Ovary (tissue), 9 donors: Measurements from ENCODE around the gene MTAP. TPM values are rescaled to one million over a fixed set of nuclear protein-coding genes. Genes with fewer than 3 reads are reported as not detected.

ENCODE experiments used
- DNase-seq, 5 donors: peaks; one replicate each; pipeline ENCODE4 v3.0.0-alpha.2; 2019 to 2020
- H3K27ac ChIP-seq, 2 donors: fragments of 200-600 bp; one replicate each; pipeline versions ENCODE4 v1.5.1 to v1.8.0; 2019 to 2022
- H3K27me3 ChIP-seq: fragments of 200-600 bp; one replicate; pipeline ENCODE4 v1.8.0; 2022
- H3K36me3 ChIP-seq: fragments of 200-600 bp; sonication (generic); one replicate; pipeline ENCODE4 v1.5.1; 2019
- H3K4me1 ChIP-seq: one replicate; pipeline ENCODE4 v1.8.1; 2013; ENCODE audit warnings: mild to moderate bottlenecking, moderate library complexity; ENCODE audit not compliant: insufficient read depth
- H3K4me3 ChIP-seq: fragments of 200-600 bp; sonication (generic); one replicate; pipeline ENCODE4 v1.5.1; 2017
- H3K9me3 ChIP-seq, 2 donors: fragments of 200-600 bp in 1 of 2; sonication (generic) in 1 of 2; one replicate each; pipeline versions ENCODE4 v1.5.1 to v1.8.1; 2013 to 2019; ENCODE audit warnings: mild to moderate bottlenecking in 1 of 2, moderate library complexity in 1 of 2
- EP300 ChIP-seq: sonication (generic); formaldehyde crosslinking; IDR thresholded peaks from one replicate; pipeline ENCODE4 v1.6.1; 2017; ENCODE audit warnings: antibody characterized with exemption
- POLR2A ChIP-seq: fragments of 450-650 bp; IDR thresholded peaks from one replicate; pipeline ENCODE4 v1.6.1; 2017; ENCODE audit warnings: antibody characterized with exemption, mild to moderate bottlenecking, moderate library complexity
- WGBS, 3 donors: extraction: QIAGEN DNeasy Blood & Tissue Kit in 1 of 3; methylation state at CpG; one replicate each; pipeline versions ENCODE4 v1.1.5 to v1.1.7; 2013 to 2017; 5-methylcytosine and 5-hydroxymethylcytosine counted together
- intact Hi-C, 4 donors: fragments of 100-400 bp; cut with DNase I; formaldehyde crosslinking; loops; one replicate each; pipeline versions ENCODE4 v1.11.0 to v1.15.1; 2022 to 2023
- polyA plus RNA-seq, 2 donors: library from polyadenylated mRNA; stranded (reverse); fragments of 200-250 nt in 1 of 2; fragments of 350-450 nt in 1 of 2; fragmentation: Illumina TruSeq in 1 of 2; extraction: RNeasy Lipid Tissue Mini Kit (QIAGEN cat#74804) in 1 of 2; gene quantifications; one replicate each; pipeline ENCODE4 v1.2.3, GENCODE V29; 2013 to 2014
- total RNA-seq, 7 donors: library from RNA; depleted of rRNA in 2 of 7; stranded (reverse); fragments of >200 nt in 2 of 7; fragmentation: NEBNext Ultra II Directional in 3 of 7; extraction: Animal tissue kit (Norgen Biotek cat#: 25700) in 3 of 7; gene quantifications; one replicate each; pipeline versions ENCODE4 v1.1.0 to v1.2.4, GENCODE V29; 2016 to 2023
- TF ChIP-seq, protein P1 (sequence below), 3 donors: fragments of 450-650 bp in 2 of 3; fragments of 200-600 bp in 1 of 3; IDR thresholded peaks; one replicate each; pipeline versions ENCODE4 v1.5.1 to v1.8.0; 2016 to 2022; ENCODE audit warnings: antibody characterized with exemption in 3 of 3, mild to moderate bottlenecking in 1 of 3
- donor health status: DM: no; HTN: no; CAD: no; lungs with moderate emphysema.
- donor health status: DM: no; HTN: no; CAD: no.
- donor health status: Bipolar disorder and iron deficiency.
- donor health status: DM: yes; HTN: yes; CAD: no.
- donor health status: DM: no; HTN: no; CAD: no.
- donor health status: DM: yes; HTN: yes; CAD: no.

MTAP gene
- total and polyA plus RNA-seq, 9 donors, result 12.2 to 43.3 (median 34.0) TPM

GRCh38 chr9:21923694-21924093 lies 121.3 kb downstream of the MTAP start:
- WGBS, 3 donors, result 94 to 100% (median 96%) methylated on average over 1 of the region's 1 CpG
- intact Hi-C loops, result no loop called here
- no peaks in the 10 kb centered on the region for H3K9me3 ChIP-seq
- TF ChIP-seq, protein P1, sequence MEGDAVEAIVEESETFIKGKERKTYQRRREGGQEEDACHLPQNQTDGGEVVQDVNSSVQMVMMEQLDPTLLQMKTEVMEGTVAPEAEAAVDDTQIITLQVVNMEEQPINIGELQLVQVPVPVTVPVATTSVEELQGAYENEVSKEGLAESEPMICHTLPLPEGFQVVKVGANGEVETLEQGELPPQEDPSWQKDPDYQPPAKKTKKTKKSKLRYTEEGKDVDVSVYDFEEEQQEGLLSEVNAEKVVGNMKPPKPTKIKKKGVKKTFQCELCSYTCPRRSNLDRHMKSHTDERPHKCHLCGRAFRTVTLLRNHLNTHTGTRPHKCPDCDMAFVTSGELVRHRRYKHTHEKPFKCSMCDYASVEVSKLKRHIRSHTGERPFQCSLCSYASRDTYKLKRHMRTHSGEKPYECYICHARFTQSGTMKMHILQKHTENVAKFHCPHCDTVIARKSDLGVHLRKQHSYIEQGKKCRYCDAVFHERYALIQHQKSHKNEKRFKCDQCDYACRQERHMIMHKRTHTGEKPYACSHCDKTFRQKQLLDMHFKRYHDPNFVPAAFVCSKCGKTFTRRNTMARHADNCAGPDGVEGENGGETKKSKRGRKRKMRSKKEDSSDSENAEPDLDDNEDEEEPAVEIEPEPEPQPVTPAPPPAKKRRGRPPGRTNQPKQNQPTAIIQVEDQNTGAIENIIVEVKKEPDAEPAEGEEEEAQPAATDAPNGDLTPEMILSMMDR (IDR thresholded peaks at IDR 0.05), result no peak
- TF ChIP-seq EP300 (no peak), POLR2A (no peak)
- H3K4me1 ChIP-seq, result no peaks in the 10 kb centered on the region
- H3K36me3 ChIP-seq, result no peaks in the 10 kb centered on the region
- H3K4me3 ChIP-seq, result no peak overlapping the region
- H3K27me3 ChIP-seq, result no peaks in the 10 kb centered on the region
- H3K27ac ChIP-seq, result no peak overlapping the region
- DNase-seq, result no peak

DNA sequence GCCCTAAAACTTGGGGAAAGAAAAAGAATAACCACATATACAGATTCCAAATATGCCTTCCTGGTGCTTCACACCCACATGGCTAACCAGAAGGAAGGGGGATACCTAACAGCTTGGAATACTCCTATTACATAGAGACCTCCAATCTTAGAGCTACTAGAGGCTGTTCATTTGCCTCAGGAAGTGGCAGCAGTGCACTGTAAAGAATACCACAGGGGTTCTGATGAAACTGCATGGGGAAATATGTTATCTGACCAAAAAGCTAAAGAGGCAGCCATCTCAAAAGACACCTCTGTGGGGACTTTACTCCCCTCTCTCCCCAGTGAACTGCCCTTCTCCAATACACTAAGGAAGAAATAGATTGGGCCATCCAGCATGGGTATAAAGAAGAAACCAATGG lies 125.3 kb downstream of the MTAP start:
- intact Hi-C loops, result no loop called here
- no peak overlapping the region for H3K4me3 ChIP-seq

DNA sequence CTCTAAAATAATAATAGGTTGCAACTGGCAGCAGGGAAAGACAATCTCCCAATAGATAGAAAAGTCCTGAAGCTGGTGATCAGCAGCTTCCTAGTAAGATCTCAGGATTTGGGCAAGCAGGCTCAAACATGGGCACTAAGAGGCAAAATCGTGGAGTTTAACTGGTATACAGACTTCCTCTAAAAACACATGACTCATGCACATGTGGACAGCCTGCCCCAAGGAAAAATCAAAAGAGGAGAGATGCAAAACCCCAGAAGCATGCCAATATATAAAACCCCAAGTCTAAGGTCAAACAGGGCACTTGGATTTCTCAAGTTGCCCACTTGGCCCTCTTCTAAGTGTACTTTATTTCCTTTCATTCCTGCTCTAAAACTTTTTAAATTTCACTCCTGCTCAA lies 129.0 kb downstream of the MTAP start:
- 88 to 90% (median 89%) methylated on average over 1 of the region's 1 CpG for WGBS, 3 donors
- TF ChIP-seq EP300, result no peak
- TF ChIP-seq, protein P1 (IDR thresholded peaks at IDR 0.05), result no peak
- TF ChIP-seq POLR2A, result no peak
- Histone ChIP-seq H3K4me1 (no peaks in the 10 kb centered on the region), H3K27ac (no peak overlapping the region), H3K9me3 (no peaks in the 10 kb centered on the region), H3K36me3 (no peaks in the 10 kb centered on the region), H3K4me3 (no peak overlapping the region), H3K27me3 (no peaks in the 10 kb centered on the region)
- no peak for DNase-seq
- intact Hi-C loops, result no loop called here

More for the DNA sequence above, 125.3 kb downstream of the MTAP start:
- Histone ChIP-seq H3K27ac (no peak overlapping the region), H3K4me1 (no peaks in the 10 kb centered on the region), H3K9me3 (no peaks in the 10 kb centered on the region), H3K36me3 (no peaks in the 10 kb centered on the region), H3K27me3 (no peaks in the 10 kb centered on the region)
- TF ChIP-seq, protein P1 (IDR thresholded peaks at IDR 0.05), result no peak
- TF ChIP-seq EP300 (no peak), POLR2A (no peak)
- DNase-seq, result no peak

- H3K4me1 ChIP-seq, result no peaks in the 10 kb centered on the region
- intact Hi-C loops, result no loop called here
Observed at GRCh38 chr9:21933281-21933680, 130.8 kb downstream of the MTAP start.

More at GRCh38 chr9:21933281-21933680, 130.8 kb downstream of the MTAP start:
- H3K9me3 ChIP-seq, result no peaks in the 10 kb centered on the region
- no peak overlapping the region for H3K27ac ChIP-seq
- no peaks in the 10 kb centered on the region for H3K27me3 ChIP-seq
- H3K36me3 ChIP-seq, result no peaks in the 10 kb centered on the region
- no peak for TF ChIP-seq EP300
- TF ChIP-seq, protein P1 (IDR thresholded peaks at IDR 0.05), result no peak
- TF ChIP-seq POLR2A, result no peak
- no peak for DNase-seq
- no peak overlapping the region for H3K4me3 ChIP-seq
